KMS-11 (cell line): Measurements from ENCODE around the gene NRM.
A peak's percentile ranks its signal among the peaks of the same experiment; 100 is the strongest.
"Not testable (repeated sequence)": the region's sequence is repeated elsewhere in the genome, so short reads cannot be mapped to it uniquely, and the experiment has no call there.

Source experiments
- H2AFZ ChIP-seq: fragments of 200-600 bp; sonication (generic); 2 replicates; pipeline ENCODE4 v1.6.1; 2016; ENCODE audit warnings: antibody characterized with exemption, mixed run types, low read depth
- H3K27ac ChIP-seq: fragments of 200-600 bp; sonication (generic); 2 replicates; pipeline ENCODE4 v1.6.1; 2016; ENCODE audit warnings: mild to moderate bottlenecking, mixed run types
- H3K27me3 ChIP-seq: fragments of 200-600 bp; sonication (generic); 2 replicates; pipeline ENCODE4 v1.6.1; 2017; ENCODE audit warnings: mild to moderate bottlenecking, low read depth, mixed run types, moderate library complexity; ENCODE audit not compliant: insufficient read depth
- H3K36me3 ChIP-seq: fragments of 200-600 bp; sonication (generic); 2 replicates; pipeline ENCODE4 v1.6.1; 2017; ENCODE audit warnings: mild to moderate bottlenecking, mixed run types; ENCODE audit not compliant: insufficient read depth
- H3K4me1 ChIP-seq: fragments of 200-600 bp; sonication (generic); 2 replicates; pipeline ENCODE4 v1.6.1; 2016; ENCODE audit warnings: mild to moderate bottlenecking, low read depth, mixed run types; ENCODE audit not compliant: poor library complexity, severe bottlenecking
- H3K4me2 ChIP-seq: fragments of 200-600 bp; sonication (generic); 2 replicates; pipeline ENCODE4 v1.7.0; 2016; ENCODE audit warnings: mild to moderate bottlenecking, mixed run types
- H3K4me3 ChIP-seq: fragments of 200-600 bp; sonication (generic); IDR thresholded peaks from 2 replicates; pipeline ENCODE4 v1.6.1; 2017; ENCODE audit warnings: low read depth, low read length, mixed read lengths; ENCODE audit not compliant: insufficient read depth
- H3K79me2 ChIP-seq: fragments of 200-600 bp; sonication (generic); 2 replicates; pipeline ENCODE4 v1.6.1; 2016; ENCODE audit warnings: low read depth, mixed run types; ENCODE audit not compliant: insufficient read depth
- H3K9ac ChIP-seq: fragments of 200-600 bp; sonication (generic); 2 replicates; pipeline ENCODE4 v1.6.1; 2016; ENCODE audit warnings: mild to moderate bottlenecking, mixed run types
- H4K20me1 ChIP-seq: fragments of 200-600 bp; sonication (generic); 2 replicates; pipeline ENCODE4 v1.6.1; 2016; ENCODE audit warnings: mild to moderate bottlenecking, mixed run types; ENCODE audit not compliant: insufficient read depth
- CTCF ChIP-seq: fragments of 200-600 bp; sonication (generic); conservative IDR thresholded peaks from 2 replicates; pipeline ENCODE4 v1.6.1; 2017; ENCODE audit warnings: low read depth, mild to moderate bottlenecking, antibody characterized with exemption, low read length, moderate library complexity, mixed read lengths

NRM gene

DNA sequence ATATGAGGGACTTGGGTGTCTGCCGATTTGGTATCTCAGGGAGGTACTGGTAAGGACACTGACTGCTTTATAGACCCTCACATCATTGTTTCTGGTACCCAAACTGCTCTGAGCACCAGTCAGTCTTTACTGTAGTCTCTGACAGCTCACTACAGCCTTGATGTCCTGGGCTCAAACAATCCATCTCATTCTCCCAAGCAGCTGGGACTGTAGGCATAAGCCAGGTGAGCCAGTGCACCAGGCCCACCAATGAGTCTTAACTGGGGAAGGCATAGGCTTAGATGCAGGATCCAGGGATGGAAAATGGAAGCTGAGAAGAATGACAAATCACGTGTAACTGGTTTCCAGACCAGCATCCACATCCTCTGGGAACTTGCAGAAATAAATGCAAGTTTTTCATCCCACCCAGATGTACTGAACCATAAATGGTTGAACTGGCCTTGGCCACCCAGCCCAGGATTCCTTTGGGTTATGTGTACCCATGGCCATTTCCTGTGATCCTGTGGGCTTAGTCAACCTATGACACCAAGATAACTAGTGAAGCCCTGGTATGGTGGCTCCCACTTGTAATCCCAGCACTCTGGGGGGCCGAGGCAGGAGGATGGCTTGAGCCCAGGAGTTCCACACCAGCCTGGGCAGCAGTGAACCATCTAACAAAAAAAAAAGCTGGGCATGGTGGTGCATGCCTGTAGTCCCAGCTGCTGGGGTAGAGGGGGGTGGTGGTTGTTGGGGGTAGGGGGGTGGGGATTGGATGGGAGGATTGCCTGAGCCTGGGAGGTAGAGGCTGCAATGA is 35.1 kb upstream of the NRM start:
- Histone ChIP-seq H2AFZ (no peak overlapping the region), H3K27me3 (no peaks in the 10 kb centered on the region), H3K36me3 (peaks cover 23% of the 10 kb centered on the region; the same call in 1 of the 2 replicates), H3K4me1 (peaks cover 31% of the 10 kb centered on the region), H3K4me2 (no peak overlapping the region), H3K4me3 (no peak overlapping the region), H4K20me1 (peaks cover 36% of the 10 kb centered on the region), H3K9ac (no peak overlapping the region), H3K79me2 (peaks cover 37% of the 10 kb centered on the region), H3K27ac (0 out of 2 replicates have a peak overlapping the region, but pooled peaks have one; percentile 11)
- no peak for TF ChIP-seq CTCF

- Histone ChIP-seq H3K4me2 (no peak overlapping the region), H3K4me1 (peaks cover 30% of the 10 kb centered on the region), H4K20me1 (peaks cover 36% of the 10 kb centered on the region), H2AFZ (no peak overlapping the region), H3K9ac (no peak overlapping the region), H3K27me3 (no peaks in the 10 kb centered on the region), H3K79me2 (peaks cover 45% of the 10 kb centered on the region), H3K36me3 (peaks cover 23% of the 10 kb centered on the region; the same call in 1 of the 2 replicates), H3K4me3 (no peak overlapping the region), H3K27ac (peak overlapping the region; percentile 35; the same call in 1 of the 2 replicates)
- TF ChIP-seq CTCF: no peak
Measured at GRCh38 chr6:30724906-30725667, 34.3 kb upstream of the NRM start.

- not testable (repeated sequence) for H3K4me3 ChIP-seq, H3K27me3 ChIP-seq, H3K9ac ChIP-seq, H3K4me2 ChIP-seq, H2AFZ ChIP-seq
- Histone ChIP-seq H3K36me3 (peaks cover 23% of the 10 kb centered on the region; the same call in 1 of the 2 replicates), H4K20me1 (peaks cover 36% of the 10 kb centered on the region), H3K27ac (peak overlapping the region; percentile 35; the same call in 1 of the 2 replicates), H3K79me2 (peaks cover 45% of the 10 kb centered on the region), H3K4me1 (peaks cover 36% of the 10 kb centered on the region)
Measured at GRCh38 chr6:30723843-30724741, 33.3 kb upstream of the NRM start.

DNA sequence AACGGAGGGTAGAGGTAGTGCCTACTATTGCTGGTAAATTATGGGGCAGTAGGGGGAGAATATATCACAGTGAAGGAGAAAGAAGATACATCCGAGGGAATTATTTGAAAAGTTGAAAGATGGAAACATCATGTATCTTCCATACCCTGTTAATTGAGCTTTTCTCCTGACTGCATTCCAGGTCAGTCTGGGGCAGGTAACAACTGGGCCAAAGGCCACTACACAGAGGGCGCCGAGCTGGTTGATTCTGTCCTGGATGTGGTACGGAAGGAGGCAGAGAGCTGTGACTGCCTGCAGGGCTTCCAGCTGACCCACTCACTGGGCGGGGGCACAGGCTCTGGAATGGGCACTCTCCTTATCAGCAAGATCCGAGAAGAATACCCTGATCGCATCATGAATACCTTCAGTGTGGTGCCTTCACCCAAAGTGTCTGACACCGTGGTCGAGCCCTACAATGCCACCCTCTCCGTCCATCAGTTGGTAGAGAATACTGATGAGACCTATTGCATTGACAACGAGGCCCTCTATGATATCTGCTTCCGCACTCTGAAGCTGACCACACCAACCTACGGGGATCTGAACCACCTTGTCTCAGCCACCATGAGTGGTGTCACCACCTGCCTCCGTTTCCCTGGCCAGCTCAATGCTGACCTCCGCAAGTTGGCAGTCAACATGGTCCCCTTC is 32.5 kb upstream of the NRM start:
- H3K4me1 ChIP-seq: peaks cover 43% of the 10 kb centered on the region
- H2AFZ ChIP-seq, H3K4me3 ChIP-seq, H3K27me3 ChIP-seq, H3K9ac ChIP-seq: not testable (repeated sequence)
- peaks cover 36% of the 10 kb centered on the region for H4K20me1 ChIP-seq
- H3K27ac ChIP-seq: peak overlapping the region; percentile 73
- H3K36me3 ChIP-seq: peaks cover 23% of the 10 kb centered on the region; the same call in 1 of the 2 replicates
- H3K79me2 ChIP-seq: peaks cover 46% of the 10 kb centered on the region
- peak overlapping the region; percentile 81 for H3K4me2 ChIP-seq
